Measurements from ENCODE around the gene AHCTF1.

- no peak for TF ChIP-seq CTCF (IDR thresholded peaks at IDR 0.05; ENCODE audit: borderline replicate concordance, extremely low read depth, low read length, poor library complexity, severe bottlenecking)
- TF ChIP-seq EZH2 (IDR thresholded peaks at IDR 0.05; ENCODE audit: borderline replicate concordance, low read depth, low read length, severe bottlenecking), result no peak
Measured at GRCh38 chr1:246933893-246934292, 2.1 kb upstream of the AHCTF1 start.
